HG02588 (cell line): ENCODE results near the gene ARID3B.
"Not testable (repeated sequence)": the region's sequence is repeated elsewhere in the genome, so short reads cannot be mapped to it uniquely, and the experiment has no call there.

Experiments
- ATAC-seq: cut with Tn5 transposase; IDR thresholded peaks from one replicate; pipeline ENCODE4 v1.9.1; 2021; ENCODE audit warnings: mild to moderate bottlenecking, moderate library complexity; ENCODE audit not compliant: unreplicated experiment

The ARID3B gene

GRCh38 chr15:74565381-74566085 is 24.5 kb downstream of the ARID3B start:
- ATAC-seq: no peak

DNA sequence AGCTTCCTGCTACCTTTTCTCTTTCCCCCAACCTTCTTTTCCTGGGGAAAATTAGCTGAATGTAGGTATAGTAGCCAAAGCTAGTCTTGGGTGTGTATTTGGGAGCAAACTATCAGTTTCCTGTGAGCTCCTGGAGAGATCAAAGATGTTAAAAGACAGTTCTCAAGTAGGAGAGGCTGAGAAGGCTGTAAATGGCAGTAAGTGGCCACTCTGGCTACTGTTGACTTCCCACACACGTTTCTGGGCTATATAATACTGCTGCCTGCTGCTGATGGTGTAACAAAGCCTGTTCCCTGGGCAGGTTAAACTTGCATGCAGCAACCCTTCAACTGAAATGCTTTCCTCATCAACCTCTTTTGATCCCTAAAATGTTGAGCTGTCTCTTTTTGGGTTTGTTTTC is 27.6 kb downstream of the ARID3B start:
- no peak for ATAC-seq

GRCh38 chr15:74569731-74570070 is 28.7 kb downstream of the ARID3B start:
- no peak for ATAC-seq

GRCh38 chr15:74571191-74571590 is 30.2 kb downstream of the ARID3B start:
- ATAC-seq: no peak

GRCh38 chr15:74573987-74574386 is 33.0 kb downstream of the ARID3B start:
- no peak for ATAC-seq

GRCh38 chr15:74578496-74578994 is 37.5 kb downstream of the ARID3B start:
- no peak for ATAC-seq

DNA sequence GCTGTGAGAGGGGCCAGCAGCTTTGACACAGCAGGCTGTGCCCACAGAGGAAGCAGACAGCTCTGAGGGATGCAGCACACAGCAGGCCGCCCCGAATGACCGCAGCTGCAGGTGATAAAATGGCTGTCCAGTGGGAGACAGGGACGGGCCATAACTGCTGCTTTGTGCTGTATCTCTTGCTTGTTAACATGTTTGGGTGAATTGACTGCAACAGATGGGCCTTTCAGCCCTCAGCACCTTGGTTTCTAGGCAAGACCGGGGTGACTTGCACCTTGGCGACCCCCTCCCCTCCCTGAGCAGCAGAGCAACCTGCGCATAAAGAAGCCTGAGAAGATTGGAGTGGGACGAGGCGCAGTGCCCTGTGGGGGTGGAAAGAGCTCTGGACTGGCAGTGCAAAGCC is 38.0 kb downstream of the ARID3B start:
- ATAC-seq: no peak

GRCh38 chr15:74580538-74581350 is 39.7 kb downstream of the ARID3B start:
- ATAC-seq: no peak

DNA sequence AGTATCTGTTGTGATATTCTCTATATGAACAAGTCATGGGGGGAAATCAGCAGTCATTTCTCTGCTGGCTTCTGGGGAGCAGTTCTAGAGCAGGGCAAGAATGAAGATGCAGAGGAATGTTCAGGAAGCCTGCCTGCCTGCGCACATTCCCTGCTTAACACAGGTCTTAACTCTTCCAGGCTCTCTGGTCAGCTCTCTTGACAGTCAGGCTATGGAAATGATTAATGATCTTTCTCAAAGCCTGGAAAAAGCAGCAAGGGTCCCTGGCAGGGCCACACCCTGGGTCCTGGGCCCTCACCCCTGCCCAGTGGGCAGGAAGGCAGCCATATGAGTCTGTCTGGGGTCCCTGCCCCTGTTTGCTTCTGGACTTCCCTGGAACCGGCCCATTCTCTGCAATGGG is 43.2 kb downstream of the ARID3B start:
- ATAC-seq: no peak

DNA sequence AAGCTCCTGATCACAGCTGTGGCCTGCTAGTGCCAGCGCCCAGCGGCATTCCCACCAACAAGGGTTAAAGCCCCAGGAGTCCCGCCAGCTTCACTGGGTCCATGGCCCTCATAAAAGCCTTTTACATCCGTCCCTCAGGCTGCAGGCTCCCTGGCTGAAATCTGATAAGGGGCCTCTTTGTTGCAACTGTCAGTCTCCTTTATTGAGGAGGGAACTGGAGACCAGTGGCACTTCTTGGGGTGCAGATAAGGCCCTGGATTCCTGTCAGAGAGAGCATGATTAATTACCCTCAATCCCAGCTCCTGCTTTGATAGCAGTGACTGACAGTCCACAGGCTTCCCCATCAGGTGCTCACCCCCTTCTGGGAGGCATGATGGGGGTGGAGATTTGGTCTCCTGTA is 43.8 kb downstream of the ARID3B start:
- no peak for ATAC-seq

DNA sequence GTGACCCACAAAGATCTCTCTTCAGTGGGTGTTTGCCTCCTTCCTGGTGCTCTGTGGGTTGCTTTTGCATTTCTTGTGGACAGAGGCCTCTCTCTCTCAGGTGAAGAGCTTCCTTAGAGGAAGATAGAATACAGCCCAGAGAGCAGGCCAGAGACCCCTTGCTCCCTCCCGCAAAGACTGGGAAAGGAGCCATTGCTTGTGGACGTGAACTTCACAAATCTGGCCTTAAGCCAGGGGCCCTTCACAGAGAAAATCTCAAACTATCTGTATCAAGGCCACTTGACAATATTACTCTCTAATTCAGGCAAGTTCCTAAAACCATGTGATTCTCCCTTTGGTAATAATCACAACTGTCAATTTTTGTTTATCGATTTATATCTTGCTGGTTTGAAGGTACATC is 44.2 kb downstream of the ARID3B start:
- ATAC-seq: no peak

GRCh38 chr15:74585857-74586256 is 44.8 kb downstream of the ARID3B start:
- ATAC-seq: no peak

DNA sequence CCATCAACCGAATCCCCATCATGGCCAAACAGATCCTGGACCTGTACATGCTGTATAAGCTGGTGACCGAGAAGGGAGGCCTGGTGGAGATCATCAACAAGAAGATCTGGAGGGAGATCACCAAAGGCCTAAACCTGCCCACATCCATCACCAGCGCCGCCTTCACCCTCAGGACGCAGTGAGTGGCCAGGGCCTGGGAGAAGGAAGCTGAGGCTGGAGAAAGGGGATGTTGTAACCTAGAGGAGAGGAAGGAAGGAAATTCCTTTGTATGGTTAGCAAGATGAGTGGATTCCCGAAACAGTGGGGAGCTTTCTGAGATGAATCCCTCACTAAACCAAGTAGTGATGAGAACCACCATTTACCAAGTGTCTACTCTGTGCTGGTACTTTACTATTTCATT is 48.8 kb downstream of the ARID3B start:
- ATAC-seq: no peak

DNA sequence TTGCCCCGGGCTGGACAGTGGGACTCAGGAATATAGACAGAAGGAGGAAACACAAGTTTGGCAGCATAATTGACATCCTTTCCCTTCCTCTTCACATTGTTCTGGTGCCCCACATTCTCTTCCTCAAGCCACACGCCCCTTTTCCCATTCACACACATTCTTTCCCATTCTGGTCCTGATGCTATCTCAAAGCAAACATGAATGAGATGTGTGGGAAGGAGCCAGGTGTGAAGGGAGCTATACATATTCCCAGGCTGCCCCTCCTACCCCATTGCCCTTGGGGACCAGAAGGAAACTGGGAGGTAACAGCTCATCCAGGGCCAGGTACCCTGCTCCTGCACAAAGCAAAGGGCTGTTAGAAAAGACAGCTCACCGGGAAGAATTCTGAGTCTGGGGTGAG is 51.2 kb downstream of the ARID3B start:
- ATAC-seq: no peak

DNA sequence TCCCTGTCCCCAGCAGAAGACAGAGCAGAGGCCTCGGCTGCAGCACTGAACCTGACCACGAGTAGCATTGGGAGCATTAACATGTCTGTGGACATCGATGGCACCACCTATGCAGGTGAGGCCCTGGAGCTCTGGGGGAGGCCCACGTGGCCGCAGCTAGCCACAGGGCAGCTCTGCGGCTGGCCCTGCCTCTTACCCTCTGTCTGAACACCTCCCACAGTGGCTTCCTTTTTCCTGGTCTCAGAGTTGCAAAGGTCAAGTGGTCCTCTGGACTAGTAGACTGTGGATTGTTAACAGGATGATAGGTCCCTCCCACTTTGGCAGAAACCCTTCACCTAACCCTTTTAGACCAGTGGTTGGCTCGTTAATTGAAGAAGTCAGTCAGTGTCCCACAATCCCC is 52.1 kb downstream of the ARID3B start:
- no peak for ATAC-seq

DNA sequence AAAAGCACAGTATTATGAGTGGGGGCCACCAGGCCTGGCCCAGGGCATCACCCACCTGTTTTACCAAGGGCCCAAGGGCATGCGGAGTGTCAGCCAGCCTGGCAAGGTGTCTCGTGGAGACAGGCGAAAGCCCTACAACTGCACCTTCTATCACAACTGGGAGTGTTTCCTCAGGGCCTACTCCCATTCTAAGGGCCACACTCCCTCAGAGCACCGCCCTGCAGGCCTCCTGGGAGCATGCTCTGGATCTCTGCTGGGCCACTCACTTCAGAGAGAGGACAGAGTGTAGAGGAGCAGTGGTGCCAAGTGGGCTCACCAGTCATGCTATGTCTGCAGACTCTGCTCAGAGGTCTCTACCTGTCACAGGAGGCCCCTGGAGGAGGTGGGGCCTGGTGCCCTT is 53.4 kb downstream of the ARID3B start:
- ATAC-seq: no peak

- ATAC-seq: no peak
Observed at GRCh38 chr15:74595271-74595670, 54.3 kb downstream of the ARID3B start.

DNA sequence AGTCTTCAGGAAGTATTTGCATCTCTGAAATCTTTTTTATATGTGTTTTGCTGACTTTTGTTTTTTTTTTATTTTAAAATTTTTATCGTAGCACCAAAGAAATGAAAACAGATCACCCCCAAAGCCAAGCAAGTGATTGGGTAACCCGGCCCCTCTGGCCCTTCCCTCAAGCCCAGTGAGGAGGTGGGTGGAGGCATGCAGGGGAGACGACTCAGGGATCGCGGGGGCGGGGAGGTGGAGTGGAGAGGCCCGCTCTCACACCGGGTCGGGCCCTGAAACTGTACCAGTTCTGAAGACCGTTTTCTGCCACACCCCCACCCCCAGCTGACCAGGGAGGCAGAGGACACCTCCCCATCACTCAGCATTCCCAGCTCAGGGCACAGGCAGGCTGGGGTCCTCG is 55.7 kb downstream of the ARID3B start:
- not testable (repeated sequence) for ATAC-seq

DNA sequence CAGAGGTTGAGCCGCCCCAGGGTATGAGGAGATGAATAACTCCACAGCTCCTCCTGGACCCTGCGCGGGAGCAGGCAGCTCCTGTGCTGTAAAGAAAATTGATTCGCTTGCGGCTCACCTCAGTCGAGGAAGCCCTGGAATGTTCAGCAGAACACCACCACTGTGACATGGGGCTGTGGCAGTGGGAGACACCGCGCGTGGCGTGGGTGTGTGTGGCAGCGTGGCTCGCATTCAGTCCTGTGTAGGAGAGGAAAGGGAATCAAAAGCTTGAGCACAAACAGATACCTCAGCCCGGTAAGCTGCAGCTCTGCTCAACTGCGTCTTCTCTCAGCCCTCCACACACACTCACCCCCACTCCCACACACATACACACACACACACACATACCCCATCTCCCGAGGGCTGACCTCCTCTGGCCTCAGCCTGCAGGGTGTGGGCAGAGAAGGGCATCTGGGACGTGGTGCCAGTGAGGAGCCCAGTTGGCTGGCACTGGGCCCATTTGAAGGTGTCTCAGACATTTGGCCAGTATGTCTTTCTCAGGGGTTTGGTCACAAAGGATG is 56.2 kb downstream of the ARID3B start:
- not testable (repeated sequence) for ATAC-seq

DNA sequence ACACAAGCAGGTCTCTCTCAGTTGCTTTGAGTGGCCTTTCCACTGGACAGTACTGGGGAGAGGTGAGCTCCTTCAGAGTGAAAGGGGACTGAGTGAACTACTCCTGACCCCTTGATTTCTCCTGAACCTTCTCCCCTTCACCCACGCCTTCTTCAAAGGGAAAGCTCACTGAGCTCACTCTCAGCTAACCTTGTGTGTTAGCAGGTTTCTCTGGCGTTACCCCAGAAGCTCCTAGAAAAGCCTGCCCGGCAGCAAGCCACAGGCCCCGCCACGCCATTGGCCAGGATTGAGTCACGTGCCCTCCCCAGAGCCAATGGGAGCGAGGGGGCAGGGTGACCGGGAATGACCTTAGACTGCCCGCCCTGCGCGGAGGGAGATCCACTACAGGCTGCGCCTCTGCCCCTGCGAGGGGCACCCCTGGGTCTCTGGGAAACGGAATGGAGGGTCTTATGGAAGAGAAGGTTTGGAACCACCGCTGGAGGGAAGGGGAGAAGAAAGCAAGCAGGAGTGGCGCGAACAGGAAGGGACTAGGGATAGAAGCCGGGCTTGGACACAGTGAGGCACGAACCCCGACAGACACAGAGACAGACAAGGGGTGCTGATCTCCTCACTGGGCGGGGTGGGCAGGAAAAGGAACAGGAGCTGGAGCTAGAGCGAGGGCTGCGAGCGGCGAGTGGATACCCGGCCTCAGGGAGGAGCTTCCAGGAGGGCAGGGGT is 57.3 kb downstream of the ARID3B start:
- peak; percentile 86 for ATAC-seq

DNA sequence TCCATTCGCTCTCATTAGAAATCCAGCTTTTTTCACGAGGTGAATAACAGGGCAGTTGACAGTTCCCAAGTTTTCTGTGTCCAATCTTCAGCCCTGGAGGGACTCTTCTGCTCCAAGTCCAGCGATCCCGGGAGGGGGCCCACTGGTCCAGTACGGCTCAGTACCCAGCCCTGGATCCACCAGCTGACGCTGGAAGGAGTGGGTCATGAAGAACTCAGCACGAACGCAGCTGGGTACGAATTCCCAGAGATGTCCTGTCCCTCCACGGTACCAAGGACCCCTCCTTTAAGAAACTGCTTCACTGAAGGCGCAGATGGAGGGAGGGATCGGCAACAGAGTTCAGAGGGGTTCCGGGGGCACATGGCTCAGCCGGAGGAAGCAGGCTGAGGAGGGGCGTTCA is 58.1 kb downstream of the ARID3B start:
- ATAC-seq: no peak
